HL-60 (cell line): ENCODE data around the gene SDF2L1.
"Not testable (repeated sequence)": the region's sequence is repeated elsewhere in the genome, so short reads cannot be mapped to it uniquely, and the experiment has no call there.

Source experiments
- DNase-seq, 2 experiments: peaks; one replicate each; pipeline ENCODE4 v3.0.0-alpha.2; 2010 to 2020; ENCODE audit warnings: low read depth in 1 of 2, low spot score in 1 of 2
- H3K27ac ChIP-seq: fragments of 250-450 bp; sonication (Bioruptor Pico); replicated peaks from 2 replicates; pipeline ENCODE4 v1.5.1; 2020; ENCODE audit warnings: mild to moderate bottlenecking, moderate library complexity
- H3K27me3 ChIP-seq: fragments of 250-450 bp; sonication (Bioruptor Pico); 2 replicates; pipeline ENCODE4 v1.5.1; 2021; ENCODE audit warnings: mild to moderate bottlenecking, moderate library complexity; ENCODE audit not compliant: insufficient read depth, poor library complexity, severe bottlenecking
- H3K4me3 ChIP-seq: replicated peaks from 2 replicates; pipeline ENCODE4 v1.5.1; 2011; ENCODE audit warnings: mild to moderate bottlenecking, control low read depth, low read length; ENCODE audit not compliant: insufficient read depth
- GABPA ChIP-seq: IDR thresholded peaks from 2 replicates; pipeline ENCODE4 v1.6.1; 2012; ENCODE audit warnings: low read depth
- POLR2AphosphoS5 ChIP-seq: IDR thresholded peaks from 2 replicates; pipeline ENCODE4 v1.6.1; 2012; ENCODE audit warnings: low read depth
- SPI1 ChIP-seq: IDR thresholded peaks from 2 replicates; pipeline ENCODE4 v1.6.1; 2012; ENCODE audit warnings: low read depth, mild to moderate bottlenecking, borderline replicate concordance
- TF ChIP-seq, protein P1 (sequence below): IDR thresholded peaks from one replicate; pipeline ENCODE4 v1.5.1; 2011; ENCODE audit warnings: low read length, control low read depth, inconsistent platforms; ENCODE audit not compliant: insufficient read depth
- TF ChIP-seq, protein P2 (sequence below): IDR thresholded peaks from 2 replicates; pipeline ENCODE4 v1.6.1; 2012; ENCODE audit warnings: low read depth; ENCODE audit not compliant: insufficient replicate concordance

The SDF2L1 gene

DNA sequence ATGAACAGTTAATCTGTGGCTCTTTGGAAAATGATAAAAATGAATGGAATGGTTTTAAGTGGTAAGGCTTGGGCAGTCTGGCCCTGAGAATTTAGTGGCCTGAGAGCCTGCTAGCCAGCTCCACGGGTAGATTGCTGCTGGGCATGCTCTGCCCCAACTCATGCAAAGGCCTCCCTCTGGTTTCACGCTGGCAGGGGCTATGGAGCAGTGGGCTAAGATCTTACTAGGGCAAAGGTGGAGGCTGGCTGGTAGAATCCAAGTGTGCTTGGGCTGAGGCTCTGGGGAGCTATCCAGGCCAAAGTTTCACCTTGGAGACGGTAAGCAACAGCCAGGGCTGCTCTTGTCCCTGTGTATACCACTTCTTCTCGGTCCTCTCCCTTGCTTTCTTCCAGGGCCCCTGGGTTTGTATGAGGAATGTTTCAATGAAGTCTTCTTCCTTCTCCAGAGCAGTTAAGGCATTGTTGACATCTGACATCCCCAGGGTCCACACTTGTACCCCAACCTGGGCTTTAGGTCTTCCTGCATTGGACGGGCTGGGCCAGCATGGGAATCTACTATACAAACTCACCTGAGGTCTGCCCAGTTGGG lies 47.1 kb upstream of the SDF2L1 start:
- TF ChIP-seq, protein P1, sequence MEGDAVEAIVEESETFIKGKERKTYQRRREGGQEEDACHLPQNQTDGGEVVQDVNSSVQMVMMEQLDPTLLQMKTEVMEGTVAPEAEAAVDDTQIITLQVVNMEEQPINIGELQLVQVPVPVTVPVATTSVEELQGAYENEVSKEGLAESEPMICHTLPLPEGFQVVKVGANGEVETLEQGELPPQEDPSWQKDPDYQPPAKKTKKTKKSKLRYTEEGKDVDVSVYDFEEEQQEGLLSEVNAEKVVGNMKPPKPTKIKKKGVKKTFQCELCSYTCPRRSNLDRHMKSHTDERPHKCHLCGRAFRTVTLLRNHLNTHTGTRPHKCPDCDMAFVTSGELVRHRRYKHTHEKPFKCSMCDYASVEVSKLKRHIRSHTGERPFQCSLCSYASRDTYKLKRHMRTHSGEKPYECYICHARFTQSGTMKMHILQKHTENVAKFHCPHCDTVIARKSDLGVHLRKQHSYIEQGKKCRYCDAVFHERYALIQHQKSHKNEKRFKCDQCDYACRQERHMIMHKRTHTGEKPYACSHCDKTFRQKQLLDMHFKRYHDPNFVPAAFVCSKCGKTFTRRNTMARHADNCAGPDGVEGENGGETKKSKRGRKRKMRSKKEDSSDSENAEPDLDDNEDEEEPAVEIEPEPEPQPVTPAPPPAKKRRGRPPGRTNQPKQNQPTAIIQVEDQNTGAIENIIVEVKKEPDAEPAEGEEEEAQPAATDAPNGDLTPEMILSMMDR: no peak
- TF ChIP-seq GABPA: no peak
- TF ChIP-seq POLR2AphosphoS5: no peak
- TF ChIP-seq SPI1: no peak
- TF ChIP-seq, protein P2, sequence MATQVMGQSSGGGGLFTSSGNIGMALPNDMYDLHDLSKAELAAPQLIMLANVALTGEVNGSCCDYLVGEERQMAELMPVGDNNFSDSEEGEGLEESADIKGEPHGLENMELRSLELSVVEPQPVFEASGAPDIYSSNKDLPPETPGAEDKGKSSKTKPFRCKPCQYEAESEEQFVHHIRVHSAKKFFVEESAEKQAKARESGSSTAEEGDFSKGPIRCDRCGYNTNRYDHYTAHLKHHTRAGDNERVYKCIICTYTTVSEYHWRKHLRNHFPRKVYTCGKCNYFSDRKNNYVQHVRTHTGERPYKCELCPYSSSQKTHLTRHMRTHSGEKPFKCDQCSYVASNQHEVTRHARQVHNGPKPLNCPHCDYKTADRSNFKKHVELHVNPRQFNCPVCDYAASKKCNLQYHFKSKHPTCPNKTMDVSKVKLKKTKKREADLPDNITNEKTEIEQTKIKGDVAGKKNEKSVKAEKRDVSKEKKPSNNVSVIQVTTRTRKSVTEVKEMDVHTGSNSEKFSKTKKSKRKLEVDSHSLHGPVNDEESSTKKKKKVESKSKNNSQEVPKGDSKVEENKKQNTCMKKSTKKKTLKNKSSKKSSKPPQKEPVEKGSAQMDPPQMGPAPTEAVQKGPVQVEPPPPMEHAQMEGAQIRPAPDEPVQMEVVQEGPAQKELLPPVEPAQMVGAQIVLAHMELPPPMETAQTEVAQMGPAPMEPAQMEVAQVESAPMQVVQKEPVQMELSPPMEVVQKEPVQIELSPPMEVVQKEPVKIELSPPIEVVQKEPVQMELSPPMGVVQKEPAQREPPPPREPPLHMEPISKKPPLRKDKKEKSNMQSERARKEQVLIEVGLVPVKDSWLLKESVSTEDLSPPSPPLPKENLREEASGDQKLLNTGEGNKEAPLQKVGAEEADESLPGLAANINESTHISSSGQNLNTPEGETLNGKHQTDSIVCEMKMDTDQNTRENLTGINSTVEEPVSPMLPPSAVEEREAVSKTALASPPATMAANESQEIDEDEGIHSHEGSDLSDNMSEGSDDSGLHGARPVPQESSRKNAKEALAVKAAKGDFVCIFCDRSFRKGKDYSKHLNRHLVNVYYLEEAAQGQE: no peak
- DNase-seq: no peak
- no peaks in the 10 kb centered on the region for H3K27me3 ChIP-seq
- no peak overlapping the region for H3K27ac ChIP-seq
- no peak overlapping the region for H3K4me3 ChIP-seq

- DNase-seq, H3K27me3 ChIP-seq, H3K27ac ChIP-seq, H3K4me3 ChIP-seq: not testable (repeated sequence)
These were observed 45.6 kb upstream of the SDF2L1 start for GRCh38 chr22:21596356-21597135.

DNA sequence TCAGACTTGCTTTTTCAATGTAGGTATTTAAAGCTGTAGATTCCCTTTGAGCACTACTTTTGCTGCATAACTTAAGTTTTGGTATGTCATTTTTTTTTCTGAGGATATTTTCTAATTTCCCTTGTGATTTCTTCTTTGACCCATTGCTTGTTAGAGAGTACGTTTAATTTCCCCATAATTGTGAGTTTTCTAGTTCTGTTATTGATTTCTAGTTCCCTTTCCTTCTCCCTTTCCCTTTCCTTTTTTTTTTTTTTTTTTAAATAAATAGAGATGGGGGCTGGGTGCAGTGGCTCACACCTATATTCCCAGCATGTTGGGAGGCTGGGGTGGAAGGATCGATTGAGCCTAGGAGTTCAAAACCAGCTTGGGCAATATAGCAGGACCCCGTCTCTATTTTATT lies 43.8 kb upstream of the SDF2L1 start:
- Histone ChIP-seq H3K4me3 (no peak overlapping the region), H3K27ac (no peak overlapping the region), H3K27me3 (no peaks in the 10 kb centered on the region)
- no peak for DNase-seq
- TF ChIP-seq, protein P1: no peak
- TF ChIP-seq, protein P2: no peak
- no peak for TF ChIP-seq GABPA
- TF ChIP-seq POLR2AphosphoS5: no peak
- TF ChIP-seq SPI1: no peak

DNA sequence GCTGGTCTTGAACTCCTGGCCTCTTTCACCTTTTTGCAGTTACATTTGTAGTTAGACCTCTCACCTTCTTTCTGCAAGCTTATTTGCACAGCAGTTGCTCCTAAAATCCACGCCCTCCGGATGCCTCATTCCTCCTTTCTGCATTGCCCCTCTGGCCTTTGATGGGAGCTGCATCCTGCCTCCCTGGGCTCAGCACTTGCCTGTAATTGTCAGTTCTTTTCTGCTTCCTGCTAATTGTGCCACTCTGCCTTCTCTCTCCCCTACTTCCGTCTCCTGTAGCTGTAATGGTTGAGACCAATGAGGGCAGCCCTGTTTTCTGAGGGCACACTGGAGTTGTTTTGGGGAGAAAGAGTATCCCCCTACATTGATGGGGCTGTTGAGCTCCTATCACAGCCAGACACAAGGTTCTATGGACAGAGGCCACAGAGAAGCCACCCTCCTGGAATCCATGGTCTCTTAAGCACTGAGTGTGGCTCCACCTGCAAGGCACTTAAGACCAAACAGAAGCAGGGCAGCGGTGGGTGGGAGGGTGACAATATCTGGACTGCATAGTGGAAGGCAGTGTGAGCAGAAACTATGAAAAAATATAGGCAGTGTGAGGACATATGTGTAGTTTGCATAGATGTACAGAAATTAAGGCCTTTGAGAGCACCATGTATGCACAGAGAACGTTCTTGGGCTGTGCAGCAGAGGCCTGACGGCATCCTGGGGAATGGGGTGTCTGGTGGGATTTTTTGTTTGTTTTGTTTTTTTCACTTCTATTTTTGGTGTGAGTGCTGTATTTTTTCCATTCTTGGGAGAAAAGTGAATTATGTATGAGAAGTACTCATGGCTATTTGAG lies 42.8 kb upstream of the SDF2L1 start:
- H3K27ac ChIP-seq: no peak overlapping the region
- H3K4me3 ChIP-seq: no peak overlapping the region
- TF ChIP-seq POLR2AphosphoS5: no peak
- TF ChIP-seq, protein P2: no peak
- no peak for TF ChIP-seq GABPA
- TF ChIP-seq SPI1: no peak
- TF ChIP-seq, protein P1: no peak
- DNase-seq: no peak
- no peaks in the 10 kb centered on the region for H3K27me3 ChIP-seq
